K562 treated with DMSO at 1 percent for 4 hours (cell line): Measurements from ENCODE around the gene NEDD4L. TPM values are rescaled to one million over a fixed set of nuclear protein-coding genes. Genes with fewer than 3 reads are reported as not detected.

Experiments used
- total RNA-seq: library from RNA; unstranded; fragments of 300-600 nt; gene quantifications from 2 replicates; pipeline ENCODE4 v1.2.3, GENCODE V29; 2022; ENCODE audit not compliant: insufficient read depth

NEDD4L gene
- 17.0 and 19.5 TPM in 2 replicates for total RNA-seq

DNA sequence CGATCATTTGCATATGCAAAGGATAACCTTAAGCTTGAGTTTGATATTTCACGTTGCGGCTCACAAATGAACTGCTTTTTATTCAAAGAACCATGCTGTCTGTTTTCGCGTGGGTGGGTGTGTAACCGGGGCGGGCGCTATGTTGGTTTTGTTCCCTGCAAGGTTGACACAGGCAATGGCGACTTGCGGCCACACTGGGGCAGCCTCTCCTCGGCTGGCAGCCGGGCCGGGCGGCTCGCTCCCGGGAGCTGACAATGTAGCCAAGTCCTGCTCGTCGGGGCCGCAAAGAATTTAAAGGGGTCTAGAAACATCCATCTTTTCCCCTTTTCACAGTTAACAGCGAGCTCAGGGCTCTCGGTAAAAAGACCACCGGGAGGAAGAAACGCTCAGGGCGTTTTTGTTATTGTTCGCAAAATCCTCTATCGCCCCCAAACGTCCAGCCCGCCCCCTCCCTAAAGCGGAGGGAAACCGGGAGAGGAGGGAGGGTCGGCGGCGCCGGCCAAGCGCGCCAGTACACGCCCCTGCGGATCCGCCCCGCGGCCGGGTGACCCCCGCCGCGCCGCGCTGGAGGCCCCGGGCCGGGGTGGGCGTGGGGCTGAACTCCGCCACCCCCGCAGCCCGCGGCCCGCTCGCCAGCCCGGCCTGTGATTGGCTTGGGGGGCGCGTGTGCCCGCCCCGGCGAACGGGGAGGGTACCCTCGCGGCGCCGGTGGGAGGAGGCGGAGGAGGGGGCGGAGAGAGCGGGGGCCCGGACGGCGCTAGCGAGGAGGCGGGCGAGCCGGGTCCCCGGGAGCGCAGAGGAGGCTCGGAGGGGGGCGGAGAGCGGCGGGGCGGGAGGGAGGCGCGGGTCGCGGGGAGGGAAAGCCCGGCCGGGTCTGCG is at the start of gene NEDD4L:
Gene NEDD4L (plus strand): TSS at position 736 of the 879 bp plus-strand sequence. CDS start 435 bp downstream, outside the sequence.

Other genes with a start within 250 kb of the NEDD4L start
- gene ATP8B1, start 240.9 kb upstream of the NEDD4L start, total RNA-seq: not detected in 2 replicates